Ecto neural progenitor cell (in vitro differentiated cells): ENCODE data around the gene DMC1.
"Not testable (repeated sequence)": the region's sequence is repeated elsewhere in the genome, so short reads cannot be mapped to it uniquely, and the experiment has no call there.

ENCODE experiments used
- DNase-seq: peaks from one replicate; pipeline ENCODE4 v3.0.0-alpha.2; 2018; ENCODE audit warnings: low spot score

The DMC1 gene, protein sequence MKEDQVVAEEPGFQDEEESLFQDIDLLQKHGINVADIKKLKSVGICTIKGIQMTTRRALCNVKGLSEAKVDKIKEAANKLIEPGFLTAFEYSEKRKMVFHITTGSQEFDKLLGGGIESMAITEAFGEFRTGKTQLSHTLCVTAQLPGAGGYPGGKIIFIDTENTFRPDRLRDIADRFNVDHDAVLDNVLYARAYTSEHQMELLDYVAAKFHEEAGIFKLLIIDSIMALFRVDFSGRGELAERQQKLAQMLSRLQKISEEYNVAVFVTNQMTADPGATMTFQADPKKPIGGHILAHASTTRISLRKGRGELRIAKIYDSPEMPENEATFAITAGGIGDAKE

DNA sequence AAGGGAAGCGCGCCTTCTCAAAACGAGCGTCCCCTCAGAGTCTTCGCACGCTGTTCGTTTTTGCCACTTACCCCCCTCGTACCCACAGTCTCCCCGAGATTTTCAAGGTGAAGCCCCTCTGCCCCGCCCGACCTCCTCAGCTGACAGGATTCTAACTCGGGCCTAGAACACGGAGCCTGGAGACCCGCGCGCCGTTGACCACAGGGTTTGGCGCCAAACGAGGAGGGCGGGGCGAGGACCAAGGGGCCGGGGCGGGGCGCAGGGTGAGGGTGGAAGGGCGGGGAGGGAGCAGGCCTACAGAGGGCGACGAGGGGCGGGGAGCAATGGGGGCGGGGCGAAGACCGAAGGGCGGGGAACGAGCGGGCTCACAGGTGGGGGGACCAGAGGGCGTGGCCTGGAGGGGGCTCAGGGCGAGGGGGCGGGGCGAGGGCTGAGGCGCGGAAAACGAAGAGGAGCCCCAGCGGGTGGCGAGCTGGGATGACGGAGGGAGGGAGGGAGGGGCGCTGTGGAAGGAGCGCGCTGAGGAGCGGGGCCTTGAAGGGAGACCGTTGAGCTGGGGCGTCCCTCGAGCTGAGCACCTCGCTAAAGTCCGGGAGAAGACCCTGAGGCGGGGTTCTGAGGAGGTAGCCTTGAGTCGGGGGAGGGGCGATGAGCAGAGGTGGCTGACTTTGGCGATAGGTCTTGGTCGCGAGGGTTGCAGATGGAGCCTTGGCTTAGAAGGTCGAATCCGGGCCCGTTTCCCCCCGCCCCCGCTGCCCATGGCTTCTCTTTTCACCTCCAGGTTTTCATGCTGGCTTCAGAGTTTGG is at the start of gene DMC1:
Gene DMC1 (minus strand): TSS at position 212 of the 807 bp plus-strand sequence. CDS start 1,927 bp downstream, outside the sequence.
- DNase-seq: peak; percentile 98

DNA sequence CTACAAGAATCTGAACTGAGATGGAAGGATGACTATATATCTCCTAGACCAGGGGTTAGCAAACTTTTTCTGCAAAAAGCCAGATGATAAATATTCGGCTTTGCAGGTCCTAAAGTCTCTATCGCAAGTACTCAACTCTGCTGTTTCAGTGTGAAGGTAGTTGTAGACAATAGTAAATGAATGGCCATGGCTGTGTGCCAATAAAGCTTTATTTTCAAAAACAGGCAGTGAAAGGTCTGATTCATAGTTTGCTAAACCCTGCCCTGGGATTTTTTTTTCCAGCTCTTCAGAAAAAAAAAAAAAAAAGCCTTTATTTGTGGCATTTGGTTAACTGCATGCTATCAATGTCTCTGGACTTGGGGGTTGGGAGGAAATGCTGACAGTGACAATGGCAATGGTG is 48.7 kb upstream of the DMC1 start:
- DNase-seq: no peak

DNA sequence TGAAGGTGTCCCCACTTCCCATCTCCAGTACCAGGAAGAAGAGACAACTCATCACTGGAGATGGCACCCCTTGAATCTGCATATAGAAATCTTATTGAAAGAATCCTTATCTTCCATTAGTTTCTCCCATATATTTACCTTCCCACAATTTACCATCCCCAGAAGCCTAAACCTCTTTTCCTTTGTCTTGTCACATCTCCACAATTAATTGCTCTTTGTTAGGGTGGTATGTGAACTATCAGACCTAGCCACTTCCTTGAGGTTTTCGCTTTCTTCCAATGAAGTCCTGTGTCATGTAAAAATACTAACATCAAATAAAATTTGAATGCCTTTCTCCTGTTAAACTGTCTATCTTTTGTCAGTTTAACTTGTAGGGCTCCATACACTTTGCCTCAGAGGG is 48.3 kb upstream of the DMC1 start:
- DNase-seq: no peak

DNA sequence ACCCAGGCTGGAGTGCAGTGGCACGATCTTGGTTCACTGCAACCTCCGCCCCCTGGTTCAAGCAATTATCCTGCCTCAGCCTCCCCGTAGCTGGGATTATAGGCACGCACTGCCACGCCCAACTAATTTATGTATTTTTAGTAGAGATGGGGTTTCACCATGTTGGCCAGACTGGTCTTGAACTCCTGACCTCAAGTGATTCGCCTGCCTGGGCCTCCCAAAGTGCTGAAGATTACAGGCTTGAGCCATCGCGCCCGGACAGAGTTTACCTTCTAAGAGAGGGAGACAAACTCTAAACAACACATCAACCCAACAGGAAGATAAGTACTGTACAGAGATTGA is 45.1 kb upstream of the DMC1 start:
- DNase-seq: not testable (repeated sequence)

DNA sequence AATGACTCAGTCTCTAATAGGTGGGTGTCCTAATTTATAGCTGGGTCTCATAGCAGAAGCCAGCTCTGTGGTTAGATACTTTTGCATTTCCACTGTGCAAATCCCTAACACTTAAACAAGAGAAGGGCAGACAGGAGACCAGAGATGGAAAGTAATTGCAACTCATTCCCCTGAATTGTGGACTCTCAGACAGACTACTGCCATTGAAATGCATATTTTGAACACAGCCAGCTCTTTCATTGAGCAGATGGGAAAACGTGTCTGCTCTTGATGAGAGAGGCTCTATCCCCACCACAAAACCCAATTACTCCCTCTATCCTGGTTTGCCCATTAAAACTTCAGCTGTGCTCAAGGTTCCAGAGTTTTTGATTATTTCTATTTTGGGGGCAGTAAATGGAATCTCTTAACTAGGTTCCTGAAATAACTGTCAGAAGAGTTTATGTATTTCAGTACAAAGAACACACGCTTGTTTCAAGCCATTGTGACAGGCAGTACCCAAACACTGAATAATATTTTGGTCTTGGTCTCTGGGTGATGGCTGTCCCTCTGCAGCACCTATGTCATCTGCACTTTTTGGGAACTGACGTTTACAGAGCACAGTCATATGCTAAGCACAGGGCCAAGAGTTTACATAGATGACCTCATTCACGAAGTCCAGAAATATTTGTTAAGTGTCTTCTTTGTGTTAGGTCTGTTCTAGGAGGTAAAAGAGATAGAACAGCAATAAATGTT is 44.5 kb upstream of the DMC1 start:
- no peak for DNase-seq

DNA sequence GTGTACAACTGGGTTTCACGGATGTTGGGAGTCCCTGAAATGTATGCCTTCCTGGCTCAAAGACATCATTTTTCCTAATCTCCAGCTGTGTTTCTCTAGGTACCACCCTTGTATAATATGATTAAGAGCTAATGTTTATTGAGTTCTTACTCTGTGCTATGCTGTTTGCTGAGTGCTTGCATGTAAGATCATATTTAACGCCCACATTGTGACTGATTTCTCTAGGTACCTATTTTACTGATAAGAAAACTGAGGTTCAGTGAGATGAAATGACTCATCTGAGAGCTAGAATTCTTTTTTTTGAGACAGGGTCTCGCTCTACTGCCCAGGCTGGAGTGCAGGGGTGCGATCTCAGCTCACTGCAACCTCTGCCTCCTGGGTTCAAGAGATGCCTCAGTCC is 43.6 kb upstream of the DMC1 start:
- DNase-seq: no peak

DNA sequence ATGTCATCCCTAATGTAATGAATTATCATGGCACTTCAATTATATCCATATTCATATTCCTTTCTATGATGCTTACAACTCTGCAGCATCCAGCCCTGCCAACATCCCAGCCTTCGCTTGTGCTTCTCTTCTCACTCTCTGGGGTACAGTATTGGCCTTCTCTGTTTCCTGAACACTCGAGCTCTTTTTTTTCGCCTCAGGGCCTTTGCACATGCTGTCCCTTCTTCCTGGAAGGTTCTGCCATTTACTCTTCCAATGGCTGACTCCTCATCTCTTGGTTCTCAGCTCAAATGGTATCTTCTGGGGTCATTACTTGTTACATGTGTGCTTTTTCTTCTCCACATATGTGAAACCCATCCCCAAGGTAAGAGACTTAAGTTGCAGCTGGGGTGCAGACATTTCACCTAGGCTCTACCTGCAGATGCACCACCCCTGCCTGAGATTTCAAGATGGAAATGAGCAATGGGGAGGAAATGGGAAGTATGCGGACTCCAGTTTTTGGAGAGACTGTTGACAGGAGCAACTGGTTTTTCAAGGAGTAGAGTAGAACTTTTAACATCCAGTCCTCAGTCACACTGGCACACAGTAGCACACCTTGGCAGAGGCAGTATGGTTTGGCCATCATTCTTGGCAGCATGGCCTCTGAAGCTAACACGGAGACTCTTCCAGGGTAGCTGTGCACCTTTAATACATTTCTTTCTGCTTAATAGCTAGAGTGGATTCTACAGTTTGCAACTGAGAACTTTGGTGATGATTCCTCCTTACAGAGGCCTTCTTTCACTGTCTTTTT is 42.4 kb upstream of the DMC1 start:
- no peak for DNase-seq

DNA sequence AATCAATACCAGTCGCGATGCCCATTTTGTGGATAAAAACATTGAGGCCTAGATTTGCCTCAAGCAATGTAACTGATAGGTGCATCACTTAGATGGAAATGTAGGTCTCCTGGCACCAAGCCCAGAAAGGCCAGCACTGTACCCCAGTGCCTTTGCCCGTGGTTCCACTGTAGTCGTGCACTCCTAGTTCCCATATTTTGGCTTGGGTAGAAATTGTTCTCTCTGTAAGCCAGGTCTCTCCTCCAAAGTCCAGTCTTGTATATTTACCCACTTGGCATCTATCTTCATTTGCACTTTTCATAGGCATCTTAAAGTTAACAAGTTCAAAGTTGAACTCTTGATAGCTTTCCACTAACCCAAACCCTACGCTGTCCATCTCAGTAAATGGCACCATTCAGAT is 41.6 kb upstream of the DMC1 start:
- DNase-seq: no peak

DNA sequence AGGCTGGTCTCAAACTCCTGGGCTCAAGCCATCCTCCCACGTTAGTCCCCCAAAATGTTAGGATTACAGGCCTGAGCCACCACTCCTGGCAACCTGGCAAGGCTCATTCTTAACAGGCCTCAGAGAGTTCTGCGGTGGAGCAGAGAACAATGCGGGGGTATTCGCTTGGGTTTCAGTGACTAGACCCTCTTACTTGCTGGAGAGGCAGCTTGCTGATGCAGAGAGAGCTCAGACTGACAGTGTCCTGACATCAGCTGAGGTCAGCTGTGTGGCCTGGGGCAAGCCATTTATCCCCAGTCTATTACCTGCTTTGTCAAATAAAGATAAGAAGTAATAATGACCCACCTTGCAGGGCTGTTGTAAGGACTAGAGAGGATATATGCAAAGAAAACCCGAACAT is 40.3 kb upstream of the DMC1 start:
- no peak for DNase-seq

DNA sequence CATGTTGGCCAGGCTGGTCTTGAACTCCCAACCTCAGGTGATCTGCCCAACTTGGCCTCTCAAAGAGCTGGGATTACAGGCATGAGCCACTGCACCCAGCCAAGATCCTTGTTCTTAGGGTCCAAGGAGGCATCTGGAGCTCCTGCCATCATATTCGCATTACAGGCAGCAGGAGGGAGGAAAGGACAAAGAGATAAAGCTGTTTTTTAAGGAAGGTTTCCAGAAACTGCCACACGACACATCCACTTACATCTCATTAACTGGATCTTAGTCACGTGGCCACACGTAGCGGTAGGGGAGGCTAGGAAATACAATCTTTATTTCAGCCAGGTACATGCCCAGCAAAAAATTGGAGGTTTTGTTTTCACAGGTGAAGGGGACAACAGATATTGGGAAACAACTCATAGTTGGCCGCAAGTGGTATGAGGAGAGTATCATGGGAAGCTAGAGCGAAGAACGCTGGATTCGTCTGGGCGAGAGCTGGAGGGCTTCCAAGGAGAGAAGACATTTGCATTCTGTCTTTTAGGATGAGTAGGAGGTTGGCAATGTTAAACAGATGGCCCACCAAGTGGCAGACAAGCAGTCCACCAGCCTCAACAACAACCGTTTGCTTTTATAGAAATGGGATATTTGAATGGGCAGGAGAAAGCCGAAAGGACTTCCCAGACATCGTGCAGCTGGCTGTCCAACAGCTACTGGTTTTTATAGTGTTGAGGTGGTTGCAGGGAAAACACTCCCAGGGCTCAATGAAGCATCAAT is 39.2 kb upstream of the DMC1 start:
- no peak for DNase-seq

DNA sequence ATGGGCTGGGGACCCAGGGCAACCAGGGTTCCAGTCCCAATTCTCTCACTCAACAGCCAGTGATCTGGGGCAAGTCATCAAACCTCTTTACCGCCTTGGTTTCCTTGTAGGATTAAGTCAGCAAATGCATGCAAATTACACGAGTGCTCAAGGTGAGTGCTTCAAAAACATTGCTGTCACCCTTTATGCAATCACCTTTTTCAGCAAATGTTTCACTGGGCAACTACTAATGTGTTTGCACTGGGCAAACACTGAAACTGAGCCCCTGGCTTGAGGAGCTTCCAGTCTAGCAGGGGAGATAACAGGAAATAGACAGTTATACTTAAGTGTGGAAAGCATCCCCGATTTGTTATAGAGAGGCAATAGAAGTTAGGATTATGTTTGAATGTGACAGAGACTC is 37.7 kb upstream of the DMC1 start:
- DNase-seq: no peak

DNA sequence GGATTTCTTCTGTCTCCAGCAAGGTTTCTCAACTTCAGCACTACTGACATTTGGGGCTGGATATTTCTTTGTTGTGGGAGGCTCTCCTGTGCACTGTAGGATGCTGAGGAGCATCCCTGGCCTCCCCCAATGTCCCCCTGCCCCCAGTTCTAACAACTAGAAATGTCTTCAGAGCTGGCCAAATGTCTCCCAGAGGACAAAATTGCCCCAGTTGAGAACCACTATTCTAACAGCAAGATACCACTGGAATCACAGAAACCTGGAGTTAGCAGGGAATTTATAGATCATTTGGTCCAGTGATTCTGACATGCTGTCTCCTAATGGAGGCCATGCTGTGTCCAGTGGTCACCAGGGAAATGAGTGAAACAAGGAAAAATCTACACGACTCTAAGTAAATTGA is 32.2 kb upstream of the DMC1 start:
- DNase-seq: no peak

DNA sequence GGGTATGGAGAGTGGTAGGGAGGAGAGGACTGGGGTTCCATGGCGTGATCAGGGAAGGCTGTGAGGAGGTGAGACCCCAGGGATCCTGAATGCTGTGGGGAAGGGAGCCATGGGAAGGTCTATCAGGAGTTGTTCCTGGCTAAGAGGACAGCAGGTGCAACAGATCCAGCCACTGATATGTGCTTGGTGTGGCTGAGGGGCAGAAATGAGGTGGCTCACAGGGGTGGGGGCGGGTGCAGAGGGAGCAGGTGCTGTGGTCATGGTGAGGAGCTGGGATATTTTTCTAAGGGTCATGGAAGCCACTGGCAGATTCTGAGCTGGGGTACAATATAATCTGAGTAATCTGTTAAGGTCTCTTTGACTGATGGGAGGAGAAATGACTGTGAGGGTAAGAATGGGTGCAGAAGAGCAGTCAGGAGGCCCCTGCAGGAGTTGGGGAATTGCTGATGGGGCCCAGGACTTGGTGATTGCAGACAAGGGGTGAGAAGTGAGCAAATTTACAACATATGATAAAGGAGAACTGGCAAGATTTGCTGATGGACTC is 31.3 kb upstream of the DMC1 start:
- DNase-seq: no peak

DNA sequence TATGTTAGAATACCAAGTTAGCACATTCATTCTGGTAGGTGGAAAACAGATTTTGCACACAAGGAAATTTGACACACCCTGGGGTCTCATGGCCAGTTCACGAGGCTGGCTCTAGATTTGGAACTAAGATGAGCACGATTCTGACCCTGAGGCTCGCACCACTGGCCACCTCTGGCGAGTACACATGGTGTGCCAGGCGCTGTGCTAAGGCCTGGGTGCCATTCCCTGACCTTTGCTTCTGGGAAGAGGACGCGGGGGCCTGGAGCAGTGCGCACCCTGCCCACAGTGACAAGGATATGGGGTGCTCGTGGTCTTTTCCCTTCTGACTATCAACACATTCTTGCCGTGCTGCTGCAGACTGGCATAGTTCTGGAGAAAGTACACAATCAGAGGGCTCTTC is 29.5 kb upstream of the DMC1 start:
- no peak for DNase-seq

DNA sequence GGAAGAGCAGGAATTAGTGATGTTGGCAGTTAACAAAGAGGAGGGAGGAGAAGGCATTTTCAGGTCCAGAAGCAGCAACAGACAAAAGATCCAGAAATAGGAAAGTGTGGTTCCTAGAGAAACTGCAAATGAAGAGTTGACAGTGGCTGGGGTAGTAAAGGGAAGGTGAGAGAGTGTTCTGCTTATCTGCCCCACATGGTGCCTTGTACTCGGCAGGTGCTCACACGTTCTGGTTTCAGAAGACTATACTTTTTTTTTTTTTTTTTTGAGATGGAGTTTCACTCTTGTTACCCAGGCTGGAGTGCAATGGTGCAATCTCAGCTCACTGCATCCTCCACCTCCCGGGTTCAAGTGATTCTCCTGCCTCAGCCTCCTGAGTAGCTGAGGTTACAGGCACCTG is 12.9 kb upstream of the DMC1 start:
- DNase-seq: not testable (repeated sequence)

DNA sequence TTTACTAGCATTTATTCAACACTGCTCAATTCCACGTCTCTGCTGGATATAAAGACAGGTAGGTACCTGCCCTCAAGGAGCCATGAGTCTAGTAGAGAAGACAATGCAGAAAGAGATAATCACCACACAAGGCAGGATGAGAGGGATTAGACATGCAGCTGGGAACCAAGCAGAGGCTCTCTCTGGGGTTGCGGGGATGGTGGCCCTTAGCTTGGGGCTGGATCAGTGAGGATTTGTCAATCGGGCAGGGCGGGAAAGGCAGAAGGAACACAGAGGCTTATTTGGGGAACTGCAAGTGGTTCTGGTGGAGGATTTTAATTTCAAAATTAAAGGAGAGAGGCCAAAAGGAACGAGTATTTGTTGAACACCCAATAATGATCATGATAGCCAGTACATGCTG is 8.5 kb upstream of the DMC1 start:
- DNase-seq: no peak

DNA sequence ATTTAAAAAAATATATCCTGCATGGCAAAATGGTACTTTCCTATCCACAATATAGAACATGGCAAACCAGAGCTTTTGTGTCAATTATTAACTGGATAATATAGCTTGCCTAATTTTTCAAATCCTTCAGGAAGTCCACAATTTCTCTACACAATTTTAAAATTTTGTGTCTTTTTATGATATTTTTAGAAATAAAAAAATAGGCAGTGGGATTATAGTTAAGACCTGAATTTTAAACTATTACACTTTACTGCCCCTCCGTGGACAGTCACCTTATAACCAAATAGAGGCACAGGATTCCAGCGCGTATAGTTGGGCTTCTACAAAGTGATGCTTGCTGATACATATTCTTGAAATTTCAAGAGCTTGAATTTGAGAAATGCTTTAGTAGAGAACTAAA is 2.1 kb upstream of the DMC1 start:
- no peak for DNase-seq

DNA sequence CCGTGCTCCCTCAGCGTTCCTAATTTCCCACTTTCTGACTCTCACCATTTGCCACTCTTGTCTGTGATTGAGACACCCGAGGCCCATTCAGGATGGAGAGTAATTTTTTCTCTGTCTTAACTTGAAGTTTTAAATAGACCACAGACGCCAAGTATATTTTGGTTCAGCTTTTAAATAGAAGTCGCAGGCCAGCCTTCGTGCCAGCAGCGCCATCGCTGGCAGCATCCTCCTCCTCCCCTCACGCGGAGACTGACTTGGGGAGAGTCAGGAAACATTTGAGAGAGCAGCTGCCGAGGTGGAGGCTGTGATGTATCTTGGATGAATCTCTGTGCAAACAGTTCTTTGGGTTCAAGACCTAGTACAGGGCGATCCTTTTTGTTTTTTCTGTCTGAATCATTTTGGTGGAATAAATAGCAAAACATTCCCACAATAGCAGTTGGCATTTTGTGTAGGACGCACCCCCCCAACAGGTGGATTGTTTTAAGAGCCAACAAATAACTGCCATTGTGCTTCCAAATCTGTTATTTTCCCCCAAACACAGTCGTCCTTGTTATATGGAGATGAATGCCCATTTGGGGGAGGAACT is 889 bp upstream of the DMC1 start:
- DNase-seq: peak; percentile 65

DNA sequence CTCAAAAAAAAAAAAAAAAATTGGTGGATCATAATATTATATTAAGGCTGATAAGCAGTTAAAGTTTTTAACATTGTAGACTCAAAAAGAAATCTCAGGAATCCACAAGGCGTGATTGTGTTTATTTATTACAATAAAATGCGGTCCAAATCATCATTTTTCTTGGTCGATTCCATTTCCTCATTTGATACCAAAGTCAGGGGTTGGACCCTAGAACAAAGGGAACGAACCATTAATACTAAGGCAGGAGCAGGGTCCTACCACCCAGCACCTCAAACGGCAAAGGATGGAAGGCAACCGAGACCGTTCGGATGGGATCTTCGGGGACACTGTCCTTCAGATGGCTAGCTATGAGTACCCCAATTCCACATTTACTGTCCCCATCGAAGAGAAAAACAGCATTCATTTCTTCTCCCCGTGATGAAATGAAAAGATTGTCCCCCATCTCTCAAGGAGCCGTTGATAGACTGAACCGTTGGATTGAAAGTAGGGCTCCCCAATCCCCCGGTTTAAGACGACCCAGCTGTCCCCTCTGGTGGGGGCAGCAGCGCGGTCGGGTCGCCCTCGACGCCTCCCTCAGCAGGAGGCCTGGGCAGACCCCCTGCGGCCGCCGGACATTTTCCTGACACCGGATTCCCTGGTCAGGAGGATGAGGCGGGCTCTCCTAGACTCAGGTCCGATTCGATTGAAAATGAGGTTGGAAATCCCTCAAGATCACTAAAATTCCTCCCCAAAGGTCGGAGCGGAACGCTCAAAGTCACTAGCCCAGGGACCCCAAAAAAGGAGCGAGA is 607 bp downstream of the DMC1 start:
- no peak for DNase-seq
